SH-SY5Y (cell line): ENCODE data around the gene AMPD1.

ENCODE experiments used
- GATA2 ChIP-seq: IDR thresholded peaks from 2 replicates; pipeline ENCODE4 v1.6.1; 2011; ENCODE audit warnings: mild to moderate bottlenecking, low read depth, low read length
- GATA3 ChIP-seq: IDR thresholded peaks from 2 replicates; pipeline ENCODE4 v1.6.1; 2011; ENCODE audit warnings: low read depth, mild to moderate bottlenecking, low read length, moderate library complexity

DNA sequence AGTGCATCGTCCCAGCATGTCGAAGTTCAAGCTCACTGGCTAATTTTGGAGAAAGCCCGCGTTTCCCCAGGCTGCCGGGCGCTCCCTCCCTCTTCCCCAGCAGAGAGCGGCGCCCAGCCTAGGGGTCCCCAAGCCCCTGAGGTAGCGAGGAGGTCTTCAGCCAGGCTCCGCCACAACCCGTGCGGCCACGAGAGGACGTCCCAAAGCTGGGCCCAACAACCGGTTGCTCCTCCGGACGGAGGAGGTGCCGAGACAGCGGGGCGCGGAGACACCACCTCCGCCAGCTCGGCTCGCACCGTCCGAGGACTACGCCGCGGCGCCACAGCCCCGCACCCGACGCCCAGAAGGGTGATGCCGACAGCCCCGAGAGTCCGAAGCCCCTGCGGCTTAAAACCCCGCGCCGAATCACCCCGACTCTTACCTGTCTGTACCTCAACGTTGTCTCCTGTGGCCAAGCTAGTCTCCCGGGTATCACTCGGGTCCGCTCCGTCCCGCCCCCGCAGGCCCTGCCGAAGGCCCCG, 25.7 kb downstream of the AMPD1 start, which contains the start of gene DENND2C:
- no peak for TF ChIP-seq GATA2
- no peak for TF ChIP-seq GATA3
